Endothelial cell of umbilical vein (primary cell): Measurements from ENCODE around the gene ALKBH5.

Experiments
- GATA2 ChIP-seq: IDR thresholded peaks from 2 replicates; pipeline ENCODE4 v1.7.0; 2011; ENCODE audit warnings: low read depth, mild to moderate bottlenecking, moderate library complexity, mixed read lengths, low read length; ENCODE audit not compliant: insufficient read length, insufficient read depth
- POLR2A ChIP-seq: IDR thresholded peaks from 2 replicates; pipeline ENCODE4 v1.6.1; 2012; ENCODE audit warnings: low read depth, mild to moderate bottlenecking, control low read depth, low read length
- POLR2AphosphoS5 ChIP-seq: IDR thresholded peaks from 2 replicates; pipeline ENCODE4 v1.6.1; 2012; ENCODE audit warnings: low read depth, mild to moderate bottlenecking, control low read depth, low read length, moderate library complexity; ENCODE audit not compliant: insufficient read depth
- TF ChIP-seq, protein P1 (sequence below), 2 donors: IDR thresholded peaks; 1 replicate in 1 of 2; 2 replicates in 1 of 2; pipeline ENCODE4 v1.5.1; 2011; ENCODE audit warnings: low read length in 2 of 2, mild to moderate bottlenecking in 2 of 2, moderate library complexity in 2 of 2, control low read depth in 1 of 2, inconsistent platforms in 1 of 2, low read depth in 1 of 2; ENCODE audit not compliant: insufficient read depth in 1 of 2; ENCODE audit errors: extremely low read depth in 1 of 2

DNA sequence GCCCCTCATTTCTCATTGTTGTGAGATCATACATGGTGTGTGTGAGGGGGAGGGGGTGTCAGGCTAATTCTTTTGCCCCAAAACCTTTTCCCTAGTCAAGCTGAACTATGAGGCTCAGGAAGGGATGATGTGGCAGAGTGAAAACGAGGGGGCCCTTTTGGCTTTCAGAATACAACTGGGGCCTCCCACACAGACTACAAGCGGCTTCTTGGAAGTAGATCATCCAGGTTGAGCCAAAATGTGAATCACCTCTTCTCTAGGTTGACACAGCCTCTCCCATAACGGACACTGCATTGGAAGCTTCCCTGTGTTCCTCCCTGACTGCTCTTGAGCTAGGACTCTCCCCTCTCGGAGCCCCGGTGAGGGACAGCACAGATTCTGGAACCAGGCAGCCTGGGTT is 2.3 kb upstream of the ALKBH5 start:
- TF ChIP-seq, protein P1, sequence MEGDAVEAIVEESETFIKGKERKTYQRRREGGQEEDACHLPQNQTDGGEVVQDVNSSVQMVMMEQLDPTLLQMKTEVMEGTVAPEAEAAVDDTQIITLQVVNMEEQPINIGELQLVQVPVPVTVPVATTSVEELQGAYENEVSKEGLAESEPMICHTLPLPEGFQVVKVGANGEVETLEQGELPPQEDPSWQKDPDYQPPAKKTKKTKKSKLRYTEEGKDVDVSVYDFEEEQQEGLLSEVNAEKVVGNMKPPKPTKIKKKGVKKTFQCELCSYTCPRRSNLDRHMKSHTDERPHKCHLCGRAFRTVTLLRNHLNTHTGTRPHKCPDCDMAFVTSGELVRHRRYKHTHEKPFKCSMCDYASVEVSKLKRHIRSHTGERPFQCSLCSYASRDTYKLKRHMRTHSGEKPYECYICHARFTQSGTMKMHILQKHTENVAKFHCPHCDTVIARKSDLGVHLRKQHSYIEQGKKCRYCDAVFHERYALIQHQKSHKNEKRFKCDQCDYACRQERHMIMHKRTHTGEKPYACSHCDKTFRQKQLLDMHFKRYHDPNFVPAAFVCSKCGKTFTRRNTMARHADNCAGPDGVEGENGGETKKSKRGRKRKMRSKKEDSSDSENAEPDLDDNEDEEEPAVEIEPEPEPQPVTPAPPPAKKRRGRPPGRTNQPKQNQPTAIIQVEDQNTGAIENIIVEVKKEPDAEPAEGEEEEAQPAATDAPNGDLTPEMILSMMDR (IDR thresholded peaks at IDR 0.05; ENCODE audit: extremely low read depth in 1 of 2, insufficient read depth in 1 of 2, low read depth in 1 of 2, low read length in 2 of 2): no peak
- TF ChIP-seq POLR2AphosphoS5 (no peak), GATA2 (no peak), POLR2A (no peak)
